Measurements from ENCODE around the gene ZNF565. TPM values are rescaled to one million over a fixed set of nuclear protein-coding genes. Genes with fewer than 3 reads are reported as not detected.

Gene ZNF565
- total RNA-seq: 0.29 and 1.6 TPM in 2 replicates

GRCh38 chr19:36214386-36215275 is at the start of gene ZNF565, which contains the start of gene ZNF146:
TSS of gene ZNF565 (minus strand) at chr19:36214665. CDS start at chr19:36201985, 12,680 bp downstream.
TSS of gene ZNF146 (plus strand) at chr19:36215106. CDS start at chr19:36236441, 21,335 bp downstream.

GRCh38 chr19:36152352-36153091 is 61.9 kb downstream of the ZNF565 start, which contains the start of gene COX7A1:
TSS of gene COX7A1 (minus strand) at chr19:36152447. CDS start at chr19:36152407, 40 bp downstream.

GRCh38 chr19:36139473-36140303 is 74.8 kb downstream of the ZNF565 start, which contains the start of gene CAPNS1:
TSS of gene CAPNS1 (plus strand) at chr19:36140066. CDS start at chr19:36141012, 946 bp downstream.

Other genes starting within 250 kb of the ZNF565 start
- gene SDHAF1, start 219.5 kb downstream of the ZNF565 start, total RNA-seq: 20.4 and 34.9 TPM in 2 replicates
- 0.18 TPM in 1 of 2 replicates, not detected in the other for gene SYNE4, start 205.9 kb downstream of the ZNF565 start, total RNA-seq
- 27.5 and 29.4 TPM in 2 replicates for gene ALKBH6, start 200.5 kb downstream of the ZNF565 start, total RNA-seq
- gene CLIP3, start 181.8 kb downstream of the ZNF565 start, total RNA-seq: 9.2 and 11.5 TPM in 2 replicates
- gene THAP8, start 160.4 kb downstream of the ZNF565 start, total RNA-seq: 8.4 and 9.0 TPM in 2 replicates
- 9.4 and 11.5 TPM in 2 replicates for gene WDR62, start 159.8 kb downstream of the ZNF565 start, total RNA-seq
- not detected in 2 replicates for gene OVOL3, start 103.5 kb downstream of the ZNF565 start, total RNA-seq
- gene POLR2I, start 99.8 kb downstream of the ZNF565 start, total RNA-seq: 36.3 and 40.9 TPM in 2 replicates
- 296 and 316 TPM in 2 replicates for gene TBCB, start 99.2 kb downstream of the ZNF565 start, total RNA-seq
- gene CAPNS1, start 74.6 kb downstream of the ZNF565 start, total RNA-seq: 228 and 269 TPM in 2 replicates
- gene COX7A1, start 62.2 kb downstream of the ZNF565 start, total RNA-seq: 5.5 and 17.6 TPM in 2 replicates
- 49.3 and 53.2 TPM in 2 replicates for gene ZNF146, start 441 bp upstream of the ZNF565 start, total RNA-seq
- gene ZFP14, start 164.5 kb upstream of the ZNF565 start, total RNA-seq: 0.89 and 1.2 TPM in 2 replicates
- 1.4 and 5.5 TPM in 2 replicates for gene ZFP82, start 204.0 kb upstream of the ZNF565 start, total RNA-seq